Measurements from ENCODE around the gene KRTAP15-1. TPM values are rescaled to one million over a fixed set of nuclear protein-coding genes. Genes with fewer than 3 reads are reported as not detected.

The KRTAP15-1 gene
- total and polyA plus RNA-seq, 2 of the 4 experiments (the other 2 are of a cell fraction) = not detected

DNA sequence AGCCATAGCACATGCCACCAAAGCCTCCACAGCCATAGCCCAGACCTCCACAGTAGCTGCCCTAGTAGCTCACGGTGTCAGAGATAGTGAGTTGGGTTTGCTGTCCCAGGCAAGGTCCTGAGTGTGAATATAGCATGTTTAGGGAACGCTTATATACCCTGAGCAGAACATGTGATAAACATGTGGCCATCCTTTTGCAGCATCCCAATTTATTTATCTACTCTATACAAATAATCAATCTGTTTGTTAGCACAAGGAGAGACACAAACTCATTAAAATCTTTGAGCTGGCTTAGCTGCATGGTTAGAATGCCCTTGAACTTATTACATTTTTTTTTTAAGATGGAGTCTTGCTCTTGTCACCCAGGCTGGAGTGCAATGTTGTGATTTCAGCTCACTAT is 47.3 kb downstream of the KRTAP15-1 start, which contains the start of gene KRTAP19-2:
Gene KRTAP19-2, minus strand, starts transcription at position 101 of the 400 bp plus-strand sequence. Its CDS starts 88 bp downstream, at position 13.
- ChIA-PET CTCF (no interaction called here), POLR2A (ENCODE audit: unreplicated experiment) (no interaction called here)
- H2BK120ac ChIP-seq (ENCODE audit: low read depth, low read length) = no peak within 1 kb of the TSS

More for the DNA sequence above, 47.3 kb downstream of the KRTAP15-1 start, which contains the start of gene KRTAP19-2:
- Histone ChIP-seq H4K20me1 (ENCODE audit: insufficient read depth, low read length) (no peaks in the 10 kb centered on the region), H3K27me3 (ENCODE audit: control insufficient read depth, insufficient read depth, low read length) (no peaks in the 10 kb centered on the region), H3K4ac (ENCODE audit: low read depth, low read length) (no peak within 1 kb of the TSS), H2AFZ (replicated peaks; ENCODE audit: low read length, poor library complexity) (no peak within 1 kb of the TSS), H4K5ac (ENCODE audit: low read depth, low read length) (no peak within 1 kb of the TSS), H3K9me3 (ENCODE audit: control insufficient read depth, insufficient read depth, low read length) (peaks cover 22% of the 10 kb centered on the region), H3K36me3 (ENCODE audit: control insufficient read depth, insufficient read depth, low read length) (no peaks in the 10 kb centered on the region), H3K9ac (ENCODE audit: low read depth, low read length) (no peak within 1 kb of the TSS), H3K18ac (ENCODE audit: low read depth, low read length) (no peak within 1 kb of the TSS), H2AK5ac (ENCODE audit: low read depth, low read length) (no peak within 1 kb of the TSS), H3K56ac (ENCODE audit: extremely low read depth, insufficient read depth, low read length) (no peak within 1 kb of the TSS), H3K4me2 (ENCODE audit: low read depth, low read length) (no peak within 1 kb of the TSS), H3K23ac (ENCODE audit: low read depth, low read length) (no peak within 1 kb of the TSS), H3K4me3 (ENCODE audit: insufficient read depth, low read depth, low read length) (no peak within 1 kb of the TSS), H3K4me1 (ENCODE audit: control insufficient read depth, insufficient read depth, low read length) (no peaks in the 10 kb centered on the region), H3K14ac (replicated peaks; ENCODE audit: low read depth, low read length) (no peak within 1 kb of the TSS), H3K9me1 (ENCODE audit: insufficient read depth, low read length) (no peaks in the 10 kb centered on the region), H4K8ac (ENCODE audit: low read depth in 2 of 2, low read length in 2 of 2) (no peak within 1 kb of the TSS), H2BK15ac (ENCODE audit: low read depth, low read length) (no peak within 1 kb of the TSS), H4K91ac (ENCODE audit: insufficient read depth, low read depth, low read length) (no peak within 1 kb of the TSS), H3K79me1 (ENCODE audit: low read depth in 1 of 2, low read length in 2 of 2) (no peaks in the 10 kb centered on the region), H2AK9ac (replicated peaks; ENCODE audit: low read depth, low read length, poor library complexity) (no peak within 1 kb of the TSS), H2BK5ac (ENCODE audit: low read depth, low read length, poor library complexity, severe bottlenecking) (no peak within 1 kb of the TSS), H3K27ac (ENCODE audit: insufficient read depth, low read length) (no peak within 1 kb of the TSS), H2BK20ac (ENCODE audit: low read depth, low read length) (no peak within 1 kb of the TSS)
- dilution Hi-C loops (cut with HindIII; ENCODE audit: low sequenced_read_pairs, unreplicated experiment) = no loop called here
- no TSS peak for BruUV-seq (replicated peaks)
- intact Hi-C loops (cut with micrococcal nuclease) = no loop called here
- no CpG with 5 or more reads among the region's 2 CpGs for WGBS, 2 experiments (ENCODE audit: extremely low coverage in 2 of 2, insufficient read length in 1 of 2)
- no peak for DNase-seq
- in situ Hi-C loops (cut with MboI; ENCODE audit: low sequenced_read_pairs) = no loop called here
- TF ChIP-seq MAFK (IDR thresholded peaks at IDR 0.05; ENCODE audit: low read depth, low read length) = no peak
- TF ChIP-seq POLR2A (IDR thresholded peaks at IDR 0.05; ENCODE audit: low read depth, low read length) = no peak
- TF ChIP-seq, protein P1, sequence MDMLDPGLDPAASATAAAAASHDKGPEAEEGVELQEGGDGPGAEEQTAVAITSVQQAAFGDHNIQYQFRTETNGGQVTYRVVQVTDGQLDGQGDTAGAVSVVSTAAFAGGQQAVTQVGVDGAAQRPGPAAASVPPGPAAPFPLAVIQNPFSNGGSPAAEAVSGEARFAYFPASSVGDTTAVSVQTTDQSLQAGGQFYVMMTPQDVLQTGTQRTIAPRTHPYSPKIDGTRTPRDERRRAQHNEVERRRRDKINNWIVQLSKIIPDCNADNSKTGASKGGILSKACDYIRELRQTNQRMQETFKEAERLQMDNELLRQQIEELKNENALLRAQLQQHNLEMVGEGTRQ (IDR thresholded peaks at IDR 0.05; ENCODE audit: low read depth, low read length) = no peak
- TF ChIP-seq, protein P2, sequence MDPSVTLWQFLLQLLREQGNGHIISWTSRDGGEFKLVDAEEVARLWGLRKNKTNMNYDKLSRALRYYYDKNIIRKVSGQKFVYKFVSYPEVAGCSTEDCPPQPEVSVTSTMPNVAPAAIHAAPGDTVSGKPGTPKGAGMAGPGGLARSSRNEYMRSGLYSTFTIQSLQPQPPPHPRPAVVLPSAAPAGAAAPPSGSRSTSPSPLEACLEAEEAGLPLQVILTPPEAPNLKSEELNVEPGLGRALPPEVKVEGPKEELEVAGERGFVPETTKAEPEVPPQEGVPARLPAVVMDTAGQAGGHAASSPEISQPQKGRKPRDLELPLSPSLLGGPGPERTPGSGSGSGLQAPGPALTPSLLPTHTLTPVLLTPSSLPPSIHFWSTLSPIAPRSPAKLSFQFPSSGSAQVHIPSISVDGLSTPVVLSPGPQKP (IDR thresholded peaks at IDR 0.05; ENCODE audit: borderline replicate concordance, low read depth, low read length) = no peak
- no peak for TF ChIP-seq BHLHE40 (IDR thresholded peaks at IDR 0.05; ENCODE audit: low read depth, low read length)
- no peak for ATAC-seq (ENCODE audit: low read depth)

Other genes with a start within 250 kb of the KRTAP15-1 start
- not detected in 2 replicates for gene CLDN8, start 224.2 kb upstream of the KRTAP15-1 start, total RNA-seq (2012; rRNA removed)
- gene CLDN8, start 224.2 kb upstream of the KRTAP15-1 start, polyA plus RNA-seq (2012; rRNA removed) = not detected in 2 replicates
- gene KRTAP24-1, start 157.3 kb upstream of the KRTAP15-1 start, total RNA-seq (2012; rRNA removed) = not detected in 2 replicates
- not detected in 2 replicates for gene KRTAP24-1, start 157.3 kb upstream of the KRTAP15-1 start, polyA plus RNA-seq (2012; rRNA removed)
- gene KRTAP25-1, start 150.8 kb upstream of the KRTAP15-1 start, total RNA-seq (2012; rRNA removed) = not detected in 2 replicates
- not detected in 2 replicates for gene KRTAP25-1, start 150.8 kb upstream of the KRTAP15-1 start, polyA plus RNA-seq (2012; rRNA removed)
- not detected in 2 replicates for gene KRTAP26-1, start 120.0 kb upstream of the KRTAP15-1 start, total RNA-seq (2012; rRNA removed)
- not detected in 2 replicates for gene KRTAP26-1, start 120.0 kb upstream of the KRTAP15-1 start, polyA plus RNA-seq (2012; rRNA removed)
- gene KRTAP27-1, start 102.6 kb upstream of the KRTAP15-1 start, total RNA-seq (2012; rRNA removed) = not detected in 2 replicates
- not detected in 2 replicates for gene KRTAP27-1, start 102.6 kb upstream of the KRTAP15-1 start, polyA plus RNA-seq (2012; rRNA removed)
- gene KRTAP23-1, start 91.7 kb upstream of the KRTAP15-1 start, total RNA-seq (2012; rRNA removed) = not detected in 2 replicates
- not detected in 2 replicates for gene KRTAP23-1, start 91.7 kb upstream of the KRTAP15-1 start, polyA plus RNA-seq (2012; rRNA removed)
- not detected in 2 replicates for gene KRTAP13-2, start 68.0 kb upstream of the KRTAP15-1 start, total RNA-seq (2012; rRNA removed)
- not detected in 2 replicates for gene KRTAP13-2, start 68.0 kb upstream of the KRTAP15-1 start, polyA plus RNA-seq (2012; rRNA removed)
- gene KRTAP13-1, start 44.2 kb upstream of the KRTAP15-1 start, total RNA-seq (2012; rRNA removed) = not detected in 2 replicates
- gene KRTAP13-1, start 44.2 kb upstream of the KRTAP15-1 start, polyA plus RNA-seq (2012; rRNA removed) = not detected in 2 replicates
- gene KRTAP13-3, start 14.3 kb upstream of the KRTAP15-1 start, total RNA-seq (2012; rRNA removed) = not detected in 2 replicates
- not detected in 2 replicates for gene KRTAP13-3, start 14.3 kb upstream of the KRTAP15-1 start, polyA plus RNA-seq (2012; rRNA removed)
- not detected in 2 replicates for gene KRTAP13-4, start 10.1 kb upstream of the KRTAP15-1 start, total RNA-seq (2012; rRNA removed)
- not detected in 2 replicates for gene KRTAP13-4, start 10.1 kb upstream of the KRTAP15-1 start, polyA plus RNA-seq (2012; rRNA removed)
- gene KRTAP19-1, start 40.1 kb downstream of the KRTAP15-1 start, total RNA-seq (2012; rRNA removed) = not detected in 2 replicates
- not detected in 2 replicates for gene KRTAP19-1, start 40.1 kb downstream of the KRTAP15-1 start, polyA plus RNA-seq (2012; rRNA removed)
- not detected in 2 replicates for gene KRTAP19-2, start 47.2 kb downstream of the KRTAP15-1 start, total RNA-seq (2012; rRNA removed)
- not detected in 2 replicates for gene KRTAP19-2, start 47.2 kb downstream of the KRTAP15-1 start, polyA plus RNA-seq (2012; rRNA removed)
- not detected in 2 replicates for gene KRTAP19-3, start 51.7 kb downstream of the KRTAP15-1 start, total RNA-seq (2012; rRNA removed)
- not detected in 2 replicates for gene KRTAP19-3, start 51.7 kb downstream of the KRTAP15-1 start, polyA plus RNA-seq (2012; rRNA removed)
- gene KRTAP19-4, start 56.9 kb downstream of the KRTAP15-1 start, total RNA-seq (2012; rRNA removed) = not detected in 2 replicates
- gene KRTAP19-4, start 56.9 kb downstream of the KRTAP15-1 start, polyA plus RNA-seq (2012; rRNA removed) = not detected in 2 replicates
- gene KRTAP19-5, start 61.9 kb downstream of the KRTAP15-1 start, total RNA-seq (2012; rRNA removed) = not detected in 2 replicates
- gene KRTAP19-5, start 61.9 kb downstream of the KRTAP15-1 start, polyA plus RNA-seq (2012; rRNA removed) = not detected in 2 replicates
- not detected in 2 replicates for gene KRTAP19-6, start 101.6 kb downstream of the KRTAP15-1 start, total RNA-seq (2012; rRNA removed)
- not detected in 2 replicates for gene KRTAP19-6, start 101.6 kb downstream of the KRTAP15-1 start, polyA plus RNA-seq (2012; rRNA removed)
- gene KRTAP19-7, start 121.0 kb downstream of the KRTAP15-1 start, total RNA-seq (2012; rRNA removed) = not detected in 2 replicates
- gene KRTAP19-7, start 121.0 kb downstream of the KRTAP15-1 start, polyA plus RNA-seq (2012; rRNA removed) = not detected in 2 replicates
- not detected in 2 replicates for gene KRTAP22-2, start 150.1 kb downstream of the KRTAP15-1 start, total RNA-seq (2012; rRNA removed)
- not detected in 2 replicates for gene KRTAP22-2, start 150.1 kb downstream of the KRTAP15-1 start, polyA plus RNA-seq (2012; rRNA removed)
- gene KRTAP6-3, start 152.2 kb downstream of the KRTAP15-1 start, total RNA-seq (2012; rRNA removed) = not detected in 2 replicates
- gene KRTAP6-3, start 152.2 kb downstream of the KRTAP15-1 start, polyA plus RNA-seq (2012; rRNA removed) = not detected in 2 replicates
- not detected in 2 replicates for gene KRTAP6-2, start 158.6 kb downstream of the KRTAP15-1 start, total RNA-seq (2012; rRNA removed)
- gene KRTAP6-2, start 158.6 kb downstream of the KRTAP15-1 start, polyA plus RNA-seq (2012; rRNA removed) = not detected in 2 replicates
- not detected in 2 replicates for gene KRTAP22-1, start 160.8 kb downstream of the KRTAP15-1 start, total RNA-seq (2012; rRNA removed)
- gene KRTAP22-1, start 160.8 kb downstream of the KRTAP15-1 start, polyA plus RNA-seq (2012; rRNA removed) = not detected in 2 replicates
- gene KRTAP6-1, start 173.7 kb downstream of the KRTAP15-1 start, total RNA-seq (2012; rRNA removed) = not detected in 2 replicates
- not detected in 2 replicates for gene KRTAP6-1, start 173.7 kb downstream of the KRTAP15-1 start, polyA plus RNA-seq (2012; rRNA removed)
- not detected in 2 replicates for gene KRTAP20-1, start 176.2 kb downstream of the KRTAP15-1 start, total RNA-seq (2012; rRNA removed)
- not detected in 2 replicates for gene KRTAP20-1, start 176.2 kb downstream of the KRTAP15-1 start, polyA plus RNA-seq (2012; rRNA removed)
- not detected in 2 replicates for gene KRTAP20-4, start 180.4 kb downstream of the KRTAP15-1 start, total RNA-seq (2012; rRNA removed)
- gene KRTAP20-4, start 180.4 kb downstream of the KRTAP15-1 start, polyA plus RNA-seq (2012; rRNA removed) = not detected in 2 replicates
- not detected in 2 replicates for gene KRTAP20-2, start 194.9 kb downstream of the KRTAP15-1 start, total RNA-seq (2012; rRNA removed)
- not detected in 2 replicates for gene KRTAP20-2, start 194.9 kb downstream of the KRTAP15-1 start, polyA plus RNA-seq (2012; rRNA removed)
- gene KRTAP20-3, start 202.6 kb downstream of the KRTAP15-1 start, total RNA-seq (2012; rRNA removed) = not detected in 2 replicates
- not detected in 2 replicates for gene KRTAP20-3, start 202.6 kb downstream of the KRTAP15-1 start, polyA plus RNA-seq (2012; rRNA removed)

All from IMR-90 (cell line).